BJ (cell line): ENCODE results near the gene PIGR. TPM values are rescaled to one million over a fixed set of nuclear protein-coding genes. Genes with fewer than 3 reads are reported as not detected.

ENCODE experiments used
- CTCF ChIA-PET: fragments of 350-600 bp; formaldehyde crosslinking; extraction: SDS; loops from one replicate; lab custom pipeline; 2021; ENCODE audit warnings: antibody characterized with exemption, inconsistent platforms; lab: Yijun Ruan, JAX
- POLR2A ChIA-PET: fragments of 300-600 bp; sonication (Branson Sonifier 250); formaldehyde crosslinking; extraction: SDS; loops from one replicate; lab custom pipeline; 2021; ENCODE audit warnings: antibody characterized with exemption; lab: Charles Lee
- DNase-seq: peaks from one replicate; pipeline ENCODE4 v3.0.0-alpha.2; 2011; ENCODE audit warnings: low read depth
- H3K27me3 ChIP-seq: 2 replicates; pipeline ENCODE4 v1.6.0; 2011; ENCODE audit warnings: low read length; ENCODE audit not compliant: control insufficient read depth, insufficient read depth
- H3K36me3 ChIP-seq: 2 replicates; pipeline ENCODE4 v1.5.1; 2011; ENCODE audit warnings: low read length; ENCODE audit not compliant: control insufficient read depth, insufficient read depth
- H3K4me3 ChIP-seq: 2 replicates; pipeline ENCODE4 v1.5.1; 2011; ENCODE audit warnings: low read depth, mild to moderate bottlenecking, control low read depth, low read length
- polyA plus RNA-seq: library from polyadenylated mRNA; depleted of rRNA; stranded (reverse); fragments of >200 nt; gene quantifications from 2 replicates; pipeline ENCODE4 v1.2.3, GENCODE V29; 2011
- TF ChIP-seq, protein P1 (sequence below): IDR thresholded peaks from 2 replicates; pipeline ENCODE4 v1.5.1; 2011; ENCODE audit warnings: low read depth, mild to moderate bottlenecking, control low read depth, inconsistent platforms, low read length, moderate library complexity; ENCODE audit not compliant: insufficient read depth

The PIGR gene
- polyA plus RNA-seq, 1 experiment, result not detected

- CTCF ChIA-PET, result interaction anchor here (0.6 to 6.1 kb wide), 11 partner anchors 8 to 181 kb away, joined by 3 to 64 read pairs (median 7); partner anchors contain the start of genes IL20 and IL24
- DNase-seq, result no peak
- POLR2A ChIA-PET, result interaction anchor here (0.7 kb wide), 1 partner anchor 53 kb away, joined by 3 read pairs; no protein-coding TSS in a partner anchor
- TF ChIP-seq, protein P1, sequence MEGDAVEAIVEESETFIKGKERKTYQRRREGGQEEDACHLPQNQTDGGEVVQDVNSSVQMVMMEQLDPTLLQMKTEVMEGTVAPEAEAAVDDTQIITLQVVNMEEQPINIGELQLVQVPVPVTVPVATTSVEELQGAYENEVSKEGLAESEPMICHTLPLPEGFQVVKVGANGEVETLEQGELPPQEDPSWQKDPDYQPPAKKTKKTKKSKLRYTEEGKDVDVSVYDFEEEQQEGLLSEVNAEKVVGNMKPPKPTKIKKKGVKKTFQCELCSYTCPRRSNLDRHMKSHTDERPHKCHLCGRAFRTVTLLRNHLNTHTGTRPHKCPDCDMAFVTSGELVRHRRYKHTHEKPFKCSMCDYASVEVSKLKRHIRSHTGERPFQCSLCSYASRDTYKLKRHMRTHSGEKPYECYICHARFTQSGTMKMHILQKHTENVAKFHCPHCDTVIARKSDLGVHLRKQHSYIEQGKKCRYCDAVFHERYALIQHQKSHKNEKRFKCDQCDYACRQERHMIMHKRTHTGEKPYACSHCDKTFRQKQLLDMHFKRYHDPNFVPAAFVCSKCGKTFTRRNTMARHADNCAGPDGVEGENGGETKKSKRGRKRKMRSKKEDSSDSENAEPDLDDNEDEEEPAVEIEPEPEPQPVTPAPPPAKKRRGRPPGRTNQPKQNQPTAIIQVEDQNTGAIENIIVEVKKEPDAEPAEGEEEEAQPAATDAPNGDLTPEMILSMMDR, result no peak
- Histone ChIP-seq H3K27me3 (no peaks in the 10 kb centered on the region), H3K36me3 (no peaks in the 10 kb centered on the region), H3K4me3 (no peak overlapping the region)
Measured at GRCh38 chr1:206908038-206908437, 38.2 kb downstream of the PIGR start.

DNA sequence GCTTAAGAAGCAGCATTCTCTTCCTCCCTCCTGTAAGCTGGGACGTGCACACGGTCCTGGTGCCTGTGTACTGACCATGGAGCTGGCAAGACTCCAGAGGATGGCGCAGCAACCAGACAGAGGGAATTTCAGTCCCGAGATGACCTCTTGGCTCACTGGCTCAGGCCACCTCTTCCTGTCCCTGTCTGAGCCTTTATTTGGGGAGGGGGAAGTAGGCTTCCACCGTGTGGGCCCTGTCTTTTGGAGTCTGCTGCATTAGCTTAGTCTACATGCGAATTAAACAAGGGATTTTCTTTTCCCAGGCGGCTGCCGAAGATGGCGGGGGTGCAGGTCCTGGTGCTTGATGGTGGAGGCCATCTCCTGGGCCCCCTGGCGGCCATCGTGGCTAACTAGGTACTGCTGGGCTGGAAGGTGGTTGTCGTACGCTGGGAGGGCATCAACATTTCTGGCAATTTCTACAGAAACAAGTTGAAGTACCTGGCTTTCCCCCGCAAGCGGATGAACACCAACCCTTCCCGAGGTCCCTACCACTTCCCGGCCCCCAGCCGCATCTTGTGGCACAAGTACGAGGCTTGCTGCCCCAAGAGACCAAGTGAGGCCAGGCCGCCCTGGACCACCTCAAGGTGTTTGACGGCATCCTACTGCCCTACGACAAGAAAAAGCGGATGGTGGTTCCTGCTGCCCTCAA lies 38.8 kb downstream of the PIGR start:
- CTCF ChIA-PET, result interaction anchor here (0.6 to 6.1 kb wide), 10 partner anchors 7 to 181 kb away, joined by 3 to 64 read pairs (median 12); partner anchors contain the start of gene IL20
- DNase-seq, result no peak
- POLR2A ChIA-PET, result interaction anchor here (0.7 kb wide), 2 partner anchors 52 to 114 kb away, joined by 3 read pairs; no protein-coding TSS in a partner anchor
- Histone ChIP-seq H3K4me3 (no peak overlapping the region), H3K36me3 (no peaks in the 10 kb centered on the region), H3K27me3 (no peaks in the 10 kb centered on the region)
- TF ChIP-seq, protein P1, result peak; percentile 27

DNA sequence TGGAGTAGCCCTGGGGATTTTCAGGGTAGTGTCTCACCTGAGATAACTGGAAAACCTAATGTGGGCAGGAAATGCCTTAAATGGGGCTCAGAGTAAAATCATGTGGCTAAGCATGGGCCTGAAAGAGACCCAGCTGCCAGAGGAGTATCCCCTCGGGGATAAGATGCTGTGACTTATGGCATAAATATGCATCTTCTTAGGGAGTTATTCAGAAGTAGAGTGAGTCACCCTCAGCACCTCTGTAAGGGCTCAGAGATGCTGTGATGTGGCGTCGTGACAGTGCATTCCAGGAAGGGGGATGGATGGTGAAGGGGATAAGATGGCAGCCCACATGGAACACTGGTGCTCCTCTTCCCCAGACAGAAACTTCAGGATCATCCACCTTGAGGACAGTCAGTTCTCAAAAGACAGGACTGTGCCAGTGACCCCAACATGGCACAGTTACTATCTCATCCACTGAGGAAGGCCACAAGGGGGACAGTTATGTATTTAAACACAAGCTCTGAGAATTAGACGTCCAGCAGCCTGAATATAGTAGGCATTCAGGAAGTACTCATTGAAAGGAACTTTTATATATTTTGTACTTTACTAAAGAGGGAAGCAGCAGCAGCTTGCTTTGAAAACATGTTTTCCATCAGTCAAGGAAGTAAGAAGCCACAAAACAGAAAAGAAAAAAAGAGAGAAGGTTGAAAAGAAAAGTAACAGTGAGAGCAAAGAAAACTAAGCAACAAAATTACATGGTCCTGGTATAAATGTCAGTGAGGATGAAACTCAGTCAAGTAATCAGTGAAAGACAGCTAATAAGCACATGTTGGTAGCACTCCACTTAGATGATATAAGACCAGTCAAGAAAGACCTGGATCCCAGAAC lies 40.7 kb downstream of the PIGR start:
- Histone ChIP-seq H3K36me3 (no peaks in the 10 kb centered on the region), H3K27me3 (no peaks in the 10 kb centered on the region), H3K4me3 (no peak overlapping the region)
- CTCF ChIA-PET, result interaction anchor here (0.8 to 6.1 kb wide), 12 partner anchors 10 to 293 kb away, joined by 3 to 64 read pairs (median 5); partner anchors contain the start of genes EIF2D and IL20
- TF ChIP-seq, protein P1, result peak; percentile 10; the same call in 1 of the 2 replicates
- POLR2A ChIA-PET, result interaction anchor here (0.6 kb wide), 1 partner anchor 115 kb away, joined by 13 read pairs; no protein-coding TSS in a partner anchor
- DNase-seq, result peak; percentile 83

- no peaks in the 10 kb centered on the region for H3K27me3 ChIP-seq
- TF ChIP-seq, protein P1, result no peak
- DNase-seq, result no peak
- ChIA-PET POLR2A (no interaction called here), CTCF (interaction anchor here (1.1 to 6.1 kb wide), 6 partner anchors 18 to 169 kb away, joined by 3 to 64 read pairs (median 11); partner anchors contain the start of gene IL20)
- H3K36me3 ChIP-seq, result no peaks in the 10 kb centered on the region
- H3K4me3 ChIP-seq, result no peak overlapping the region
Measured at GRCh38 chr1:206904423-206905142, 41.7 kb downstream of the PIGR start.
